HG02970 (cell line): ENCODE measurements around the gene PLEK.
"Not testable (repeated sequence)": the region's sequence is repeated elsewhere in the genome, so short reads cannot be mapped to it uniquely, and the experiment has no call there.

ENCODE experiments used
- ATAC-seq: cut with Tn5 transposase; IDR thresholded peaks from one replicate; pipeline ENCODE4 v1.9.1; 2021; ENCODE audit warnings: mild to moderate bottlenecking, moderate library complexity, moderate number of reproducible peaks; ENCODE audit not compliant: unreplicated experiment, low FRiP score

Gene PLEK

GRCh38 chr2:68383778-68384177, 18.7 kb downstream of the PLEK start:
- ATAC-seq: no peak

GRCh38 chr2:68384485-68385107, 19.5 kb downstream of the PLEK start:
- no peak for ATAC-seq

GRCh38 chr2:68385220-68385906, 20.3 kb downstream of the PLEK start:
- ATAC-seq: no peak

GRCh38 chr2:68385907-68386287, 20.8 kb downstream of the PLEK start:
- no peak for ATAC-seq

- no peak for ATAC-seq
These were observed 21.3 kb downstream of the PLEK start for GRCh38 chr2:68386365-68386764.

GRCh38 chr2:68387408-68388350, 22.6 kb downstream of the PLEK start:
- ATAC-seq: peak; percentile 51

- no peak for ATAC-seq
These were observed 23.3 kb downstream of the PLEK start for GRCh38 chr2:68388358-68388757.

- ATAC-seq: no peak
These were observed 23.7 kb downstream of the PLEK start for GRCh38 chr2:68388772-68389171.

GRCh38 chr2:68390114-68390513, 25.0 kb downstream of the PLEK start:
- no peak for ATAC-seq

GRCh38 chr2:68390586-68390985, 25.5 kb downstream of the PLEK start:
- no peak for ATAC-seq

GRCh38 chr2:68391099-68391498, 26.0 kb downstream of the PLEK start:
- ATAC-seq: no peak

- no peak for ATAC-seq
These were observed 26.8 kb downstream of the PLEK start for GRCh38 chr2:68391869-68392268.

GRCh38 chr2:68396093-68396492, 31.0 kb downstream of the PLEK start:
- no peak for ATAC-seq

- not testable (repeated sequence) for ATAC-seq
These were observed 32.7 kb downstream of the PLEK start for GRCh38 chr2:68397704-68398263.

- no peak for ATAC-seq
These were observed 38.1 kb downstream of the PLEK start for GRCh38 chr2:68403199-68403644.

- no peak for ATAC-seq
These were observed 39.1 kb downstream of the PLEK start for GRCh38 chr2:68404164-68404563.

GRCh38 chr2:68404893-68405799, 40.1 kb downstream of the PLEK start:
- no peak for ATAC-seq

GRCh38 chr2:68411397-68412126, 46.5 kb downstream of the PLEK start:
- ATAC-seq: peak; percentile 60

- peak; percentile 32 for ATAC-seq
These were observed 47.2 kb downstream of the PLEK start for GRCh38 chr2:68412127-68412819.
